Upper lobe of right lung (tissue), 1 donor: ENCODE measurements around the gene JAZF1. TPM values are rescaled to one million over a fixed set of nuclear protein-coding genes. Genes with fewer than 3 reads are reported as not detected.

Experiments
- ATAC-seq: fragments of 200-7000 bp; cut with Tn5 transposase; one replicate; pipeline ENCODE4 v1.9.1; 2020; ENCODE audit warnings: mild to moderate bottlenecking, moderate library complexity
- DNase-seq: peaks from one replicate; pipeline ENCODE4 v3.0.0-alpha.2; 2020
- H3K27ac ChIP-seq: fragments of 200-600 bp; one replicate; pipeline ENCODE4 v1.8.0; 2022
- H3K27me3 ChIP-seq: fragments of 200-600 bp; one replicate; pipeline ENCODE4 v1.8.0; 2022; ENCODE audit warnings: mild to moderate bottlenecking
- H3K36me3 ChIP-seq: fragments of 200-600 bp; one replicate; pipeline ENCODE4 v1.8.0; 2022
- H3K4me1 ChIP-seq: fragments of 200-600 bp; one replicate; pipeline ENCODE4 v1.8.0; 2022
- H3K4me3 ChIP-seq: fragments of 200-600 bp; one replicate; pipeline ENCODE4 v1.8.0; 2022; ENCODE audit warnings: mild to moderate bottlenecking
- H3K9me3 ChIP-seq: fragments of 200-600 bp; one replicate; pipeline ENCODE4 v1.8.0; 2022
- intact Hi-C: fragments of 100-400 bp; cut with DNase I; formaldehyde crosslinking; loops from one replicate; pipeline ENCODE4 v1.11.0; 2022
- total RNA-seq: library from RNA; stranded (reverse); fragmentation: NEBNext Ultra II Directional; extraction: Animal tissue kit (Norgen Biotek cat#: 25700); gene quantifications from one replicate; pipeline ENCODE4 v1.2.1, GENCODE V29; 2021
- TF ChIP-seq, protein P1 (sequence below): fragments of 200-600 bp; IDR thresholded peaks from one replicate; pipeline ENCODE4 v1.8.0; 2022; ENCODE audit warnings: antibody characterized with exemption
- donor health status: DM: no; HTN: yes; CAD: no; lungs with severe emphysema.

JAZF1 gene
- total RNA-seq, 1 donor from 2014 or later = 20.6 TPM

GRCh38 chr7:28029051-28029450 is 151.5 kb downstream of the JAZF1 start:
- Histone ChIP-seq H3K27ac (no peak overlapping the region), H3K4me3 (no peak overlapping the region), H3K36me3 (no peaks in the 10 kb centered on the region), H3K9me3 (no peaks in the 10 kb centered on the region), H3K27me3 (no peaks in the 10 kb centered on the region), H3K4me1 (no peaks in the 10 kb centered on the region)
- ATAC-seq (no peak), DNase-seq (no peak)
- intact Hi-C loops = no loop called here
- TF ChIP-seq, protein P1, sequence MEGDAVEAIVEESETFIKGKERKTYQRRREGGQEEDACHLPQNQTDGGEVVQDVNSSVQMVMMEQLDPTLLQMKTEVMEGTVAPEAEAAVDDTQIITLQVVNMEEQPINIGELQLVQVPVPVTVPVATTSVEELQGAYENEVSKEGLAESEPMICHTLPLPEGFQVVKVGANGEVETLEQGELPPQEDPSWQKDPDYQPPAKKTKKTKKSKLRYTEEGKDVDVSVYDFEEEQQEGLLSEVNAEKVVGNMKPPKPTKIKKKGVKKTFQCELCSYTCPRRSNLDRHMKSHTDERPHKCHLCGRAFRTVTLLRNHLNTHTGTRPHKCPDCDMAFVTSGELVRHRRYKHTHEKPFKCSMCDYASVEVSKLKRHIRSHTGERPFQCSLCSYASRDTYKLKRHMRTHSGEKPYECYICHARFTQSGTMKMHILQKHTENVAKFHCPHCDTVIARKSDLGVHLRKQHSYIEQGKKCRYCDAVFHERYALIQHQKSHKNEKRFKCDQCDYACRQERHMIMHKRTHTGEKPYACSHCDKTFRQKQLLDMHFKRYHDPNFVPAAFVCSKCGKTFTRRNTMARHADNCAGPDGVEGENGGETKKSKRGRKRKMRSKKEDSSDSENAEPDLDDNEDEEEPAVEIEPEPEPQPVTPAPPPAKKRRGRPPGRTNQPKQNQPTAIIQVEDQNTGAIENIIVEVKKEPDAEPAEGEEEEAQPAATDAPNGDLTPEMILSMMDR = no peak

DNA sequence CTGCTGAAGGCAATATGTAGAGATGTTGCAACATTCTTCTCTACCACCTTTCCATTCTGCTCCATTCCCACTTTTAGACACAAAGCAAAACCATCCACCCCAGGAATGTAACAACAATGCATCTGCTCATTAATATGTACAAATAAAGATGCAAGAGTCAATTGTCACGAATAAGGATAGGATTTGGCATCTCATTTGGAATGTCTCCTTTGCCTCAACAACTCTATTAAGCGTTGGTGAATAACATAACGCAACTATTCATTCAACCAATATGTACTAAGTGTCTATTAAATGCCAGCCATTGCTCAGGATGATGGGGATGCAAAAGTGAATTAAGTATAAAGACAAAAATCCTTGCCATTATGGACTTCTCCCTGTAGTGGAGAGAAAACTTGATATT is 152.1 kb downstream of the JAZF1 start:
- ATAC-seq = no peak
- Histone ChIP-seq H3K4me3 (no peak overlapping the region), H3K4me1 (no peaks in the 10 kb centered on the region), H3K9me3 (no peaks in the 10 kb centered on the region), H3K27me3 (no peaks in the 10 kb centered on the region), H3K36me3 (no peaks in the 10 kb centered on the region), H3K27ac (no peak overlapping the region)
- TF ChIP-seq, protein P1 = no peak
- intact Hi-C loops = no loop called here
- DNase-seq = no peak

DNA sequence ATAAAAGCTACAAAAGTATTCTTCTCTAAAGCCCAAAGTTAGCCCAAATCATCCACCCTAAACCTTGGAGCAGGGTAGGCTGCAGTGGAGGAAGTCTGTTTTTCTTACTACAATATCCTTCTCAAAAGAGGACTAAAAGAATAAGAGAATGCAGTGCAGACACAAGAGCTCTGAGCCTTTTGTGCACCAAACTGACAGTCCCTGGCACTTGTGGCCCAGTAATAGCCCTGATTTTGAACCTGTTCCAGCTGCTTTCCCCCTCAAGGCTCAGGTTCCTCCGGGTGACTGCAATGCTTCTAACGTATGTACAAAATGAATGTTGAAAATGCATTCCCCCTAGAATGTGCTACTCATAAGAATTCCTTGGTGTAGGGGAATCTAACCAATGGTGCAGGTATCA is 154.4 kb downstream of the JAZF1 start:
- Histone ChIP-seq H3K4me3 (no peak overlapping the region), H3K4me1 (no peaks in the 10 kb centered on the region), H3K9me3 (no peaks in the 10 kb centered on the region), H3K27ac (no peak overlapping the region), H3K36me3 (no peaks in the 10 kb centered on the region), H3K27me3 (no peaks in the 10 kb centered on the region)
- TF ChIP-seq, protein P1 = no peak
- ATAC-seq (no peak), DNase-seq (no peak)
- intact Hi-C loops = no loop called here

DNA sequence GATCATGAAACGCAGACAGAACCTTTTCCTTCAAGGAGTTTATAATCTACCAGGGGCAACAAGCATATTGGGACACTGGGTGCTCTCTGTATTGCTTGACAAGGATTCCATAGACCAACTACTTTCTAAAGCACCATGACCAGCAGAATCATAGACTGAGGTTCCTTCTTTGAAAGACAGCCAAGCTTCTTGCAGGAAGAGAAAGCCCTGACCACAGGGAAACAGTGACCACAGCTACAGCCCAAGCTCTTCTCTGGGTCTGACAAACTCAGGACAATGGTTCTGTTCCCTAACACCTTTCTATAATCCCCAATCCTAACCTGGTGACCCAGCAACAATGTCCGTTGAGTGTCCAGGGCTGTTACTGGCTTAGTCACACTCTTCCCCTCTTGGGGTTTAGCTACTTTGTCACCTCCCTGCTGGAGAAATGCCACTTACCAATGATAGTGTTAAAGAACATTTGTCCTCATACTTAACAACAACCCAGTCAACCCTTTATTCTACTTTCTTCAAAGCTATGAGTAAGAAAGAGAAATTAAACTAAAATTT is 155.7 kb downstream of the JAZF1 start:
- intact Hi-C loops = no loop called here
- DNase-seq (no peak), ATAC-seq (no peak)
- Histone ChIP-seq H3K36me3 (no peaks in the 10 kb centered on the region), H3K9me3 (no peaks in the 10 kb centered on the region), H3K27me3 (no peaks in the 10 kb centered on the region), H3K27ac (no peak overlapping the region), H3K4me1 (peaks cover 6% of the 10 kb centered on the region), H3K4me3 (no peak overlapping the region)
- TF ChIP-seq, protein P1 = no peak

DNA sequence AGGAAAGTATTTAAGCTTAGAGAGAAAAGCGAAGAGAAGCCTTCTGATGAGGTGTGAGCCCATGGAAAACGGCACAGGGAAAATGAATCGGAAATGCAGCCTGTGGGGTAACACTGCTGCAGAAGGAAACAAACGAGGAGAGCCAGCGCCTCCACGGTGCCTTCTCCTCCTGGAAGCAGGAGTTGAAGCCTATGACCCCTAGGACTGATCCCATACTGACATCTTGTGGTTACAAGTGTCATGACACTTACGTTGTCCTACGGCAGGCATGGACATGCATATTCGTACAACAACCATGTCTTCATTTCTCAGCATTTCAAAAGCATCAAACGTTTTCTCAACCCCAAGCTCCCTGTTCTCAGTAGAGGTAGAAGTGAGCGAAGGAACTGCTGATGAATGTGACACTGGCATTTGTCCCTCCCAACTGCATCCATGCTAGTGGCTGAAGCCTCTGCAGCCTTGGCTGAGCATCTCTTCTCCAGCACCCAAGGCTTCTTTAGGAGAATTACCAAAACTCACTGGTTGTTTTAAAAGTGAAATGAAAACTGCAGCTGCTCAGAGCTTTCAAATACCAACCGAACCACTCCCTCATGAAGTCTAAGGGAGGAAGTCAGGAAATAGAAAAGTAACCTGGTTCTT is 160.2 kb downstream of the JAZF1 start:
- no peak overlapping the region for H3K27ac ChIP-seq
- no peaks in the 10 kb centered on the region for H3K9me3 ChIP-seq
- H3K4me1 ChIP-seq = peaks cover 6% of the 10 kb centered on the region
- H3K27me3 ChIP-seq = no peaks in the 10 kb centered on the region
- no peaks in the 10 kb centered on the region for H3K36me3 ChIP-seq
- intact Hi-C loops = no loop called here
- no peak overlapping the region for H3K4me3 ChIP-seq
- ATAC-seq = peak; percentile 96
- TF ChIP-seq, protein P1 = peak; percentile 87
- peak; percentile 65 for DNase-seq
